ENCODE results near the gene CACNB2.

DNA sequence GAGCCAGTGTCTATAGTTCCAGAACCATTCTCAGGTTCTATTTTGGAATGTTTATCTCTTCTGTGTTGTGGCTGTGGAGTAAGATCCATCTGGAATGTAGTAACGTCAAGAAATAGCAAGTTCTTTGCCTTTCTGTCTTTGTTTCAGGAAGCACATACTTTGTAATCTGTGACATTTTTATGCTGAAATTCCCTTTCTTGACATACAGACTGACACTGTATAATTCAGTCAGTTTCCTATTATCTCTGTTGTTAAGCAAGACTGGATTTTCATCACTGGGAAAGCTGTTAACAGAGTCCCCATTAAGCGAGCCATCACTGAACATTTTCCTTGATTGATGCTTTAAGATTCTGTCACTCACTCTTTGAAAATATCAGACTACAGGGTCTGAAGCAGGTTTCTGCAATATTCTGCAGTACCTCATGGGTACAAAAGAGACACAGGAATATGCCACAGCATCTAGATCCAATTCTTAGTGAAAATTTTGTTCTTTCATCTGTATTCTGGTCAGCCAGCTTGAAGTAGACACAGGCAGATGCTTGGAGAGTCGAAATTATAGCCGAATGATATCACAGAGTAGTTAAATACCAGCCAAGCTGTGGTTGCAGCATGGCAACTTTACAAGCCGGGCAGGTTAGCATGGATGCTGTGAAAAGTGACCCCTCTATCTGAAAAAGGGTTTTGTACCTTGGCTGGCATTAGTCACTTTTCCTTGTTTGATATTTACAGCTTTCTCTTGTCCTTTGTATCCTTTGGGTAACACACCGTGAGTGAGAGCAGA lies 62.6 kb downstream of the CACNB2 start:
- no peak for TF ChIP-seq POLR2A (IDR thresholded peaks at IDR 0.05; ENCODE audit: low read length)
- TF ChIP-seq GATA1 (IDR thresholded peaks at IDR 0.05; ENCODE audit: low read depth, low read length), result no peak
